Nucleus accumbens (tissue), 56 donors: Measurements from ENCODE around the gene AKAP7.
"Not testable (repeated sequence)": the region's sequence is repeated elsewhere in the genome, so short reads cannot be mapped to it uniquely, and the experiment has no call there.

Experiments used
- DNase-seq, 56 donors: peaks; one replicate each; lab custom pipeline; 2025; lab: John Stamatoyannopoulos, UW

The AKAP7 gene

DNA sequence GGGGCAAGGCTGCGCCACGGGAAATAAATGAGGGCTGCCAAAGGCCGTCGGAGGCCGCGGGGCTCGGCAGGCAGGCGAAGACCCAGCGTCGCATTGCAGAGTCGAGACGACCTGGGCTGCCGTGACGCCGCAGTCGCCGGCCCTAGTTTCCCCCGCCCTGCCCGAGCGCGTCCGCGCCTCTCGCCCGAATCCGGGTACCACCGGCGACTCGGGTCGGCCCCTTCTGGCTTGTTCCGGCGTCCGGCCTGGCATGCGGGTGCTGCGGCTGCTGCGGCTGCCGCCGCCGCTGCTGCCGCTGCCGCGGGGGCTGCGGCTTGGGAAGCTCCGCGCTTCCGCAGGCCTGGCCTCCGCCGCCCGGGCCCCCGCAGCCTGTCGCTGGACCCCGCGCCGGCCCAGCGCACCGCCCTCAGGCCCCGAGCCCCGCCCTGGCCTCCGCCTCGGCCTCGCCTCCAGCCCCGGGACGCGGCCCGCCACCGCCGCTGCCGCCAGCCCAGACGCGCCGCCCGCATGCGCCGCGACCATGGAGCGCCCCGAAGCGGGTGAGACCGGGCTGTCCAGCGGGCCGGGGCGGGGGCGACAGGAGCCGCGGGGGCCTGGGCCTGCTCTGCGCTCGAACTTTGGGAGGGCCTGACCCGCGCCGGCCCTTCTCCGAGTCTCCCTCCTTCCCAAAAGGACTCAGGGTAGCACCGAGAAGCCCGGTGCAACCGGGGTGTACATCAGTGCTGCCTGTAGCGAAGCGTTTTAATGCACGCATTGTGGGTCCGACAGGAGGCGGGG, at the start of gene AKAP7:
Gene AKAP7 (plus strand): TSS at position 224 of the 777 bp plus-strand sequence. CDS start 297 bp downstream, at position 521.
- peak in 54 of 56 donors; percentile 23 to 89 (median 76) for DNase-seq

DNA sequence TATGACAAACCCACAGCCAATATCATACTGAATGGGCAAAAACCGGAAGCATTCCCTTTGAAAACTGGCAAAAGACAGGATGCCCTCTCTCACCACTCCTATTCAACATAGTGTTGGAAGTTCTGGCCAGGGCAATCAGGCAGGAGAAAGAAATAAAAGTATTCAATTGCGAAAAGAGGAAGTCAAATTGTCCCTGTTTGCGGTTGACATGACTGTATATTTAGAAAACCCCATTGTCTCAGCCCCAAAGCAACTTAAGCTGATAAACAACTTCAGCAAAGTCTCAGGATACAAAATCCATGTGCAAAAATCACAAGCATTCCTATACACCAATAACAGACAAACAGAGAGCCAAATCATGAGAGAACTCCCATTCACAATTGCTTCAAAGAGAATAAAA, 44.9 kb upstream of the AKAP7 start:
- not testable (repeated sequence) for DNase-seq

DNA sequence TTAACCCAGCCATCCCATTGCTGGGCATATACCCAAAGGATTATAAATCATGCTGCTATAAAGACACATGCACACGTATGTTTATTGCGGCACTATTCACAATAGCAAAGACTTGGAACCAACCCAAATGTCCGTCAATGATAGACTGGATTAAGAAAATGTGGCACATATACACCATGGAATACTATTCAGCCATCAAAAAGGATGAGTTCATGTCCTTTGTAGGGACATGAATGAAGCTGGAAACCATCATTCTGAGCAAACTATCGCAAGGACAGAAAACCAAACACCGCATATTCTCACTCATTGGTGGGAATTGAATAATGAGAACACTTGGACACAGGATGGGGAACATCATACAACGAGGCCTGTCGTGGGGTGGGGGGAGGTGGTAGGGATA, 43.3 kb upstream of the AKAP7 start:
- not testable (repeated sequence) for DNase-seq

DNA sequence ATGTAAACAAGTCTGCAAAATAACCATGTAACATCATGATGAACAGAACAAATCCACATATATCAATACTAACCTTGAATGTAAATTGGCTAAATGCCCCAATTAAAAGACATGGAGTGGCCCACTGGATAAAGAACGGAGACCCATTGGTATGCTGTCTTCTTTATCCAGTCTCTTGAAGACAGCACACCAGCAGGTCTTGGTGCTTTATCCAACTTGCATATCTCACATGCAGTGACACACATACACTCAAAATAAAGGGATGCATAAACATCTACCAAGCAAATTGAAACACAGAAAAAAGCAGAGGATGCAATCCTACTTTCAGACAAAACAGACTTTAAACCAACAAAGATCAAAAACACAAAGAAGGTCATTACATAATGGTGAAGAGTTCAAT, 41.9 kb upstream of the AKAP7 start:
- no peak for DNase-seq

- DNase-seq: no peak
Observed at GRCh38 chr6:131096786-131097185, 38.5 kb upstream of the AKAP7 start.

GRCh38 chr6:131101911-131102680, 33.2 kb upstream of the AKAP7 start:
- DNase-seq: no peak

DNA sequence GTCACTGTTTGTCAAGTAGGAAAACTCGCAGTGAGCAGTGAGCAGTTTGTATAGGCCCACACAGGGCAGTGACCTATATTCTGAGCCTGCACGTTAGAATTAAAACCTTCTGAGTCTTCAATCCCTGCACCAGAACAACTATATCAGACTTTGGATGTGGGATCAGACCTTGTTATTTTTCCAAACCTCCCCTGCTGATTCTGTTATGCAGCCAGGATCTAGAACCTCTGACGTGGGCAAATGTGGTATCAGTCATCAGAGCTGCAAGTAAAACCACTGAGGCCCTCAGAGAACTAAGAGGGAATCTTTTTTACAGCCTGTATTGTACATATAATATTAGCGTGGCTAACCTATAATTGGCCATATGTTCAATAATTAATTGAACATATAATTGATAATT, 32.0 kb upstream of the AKAP7 start:
- DNase-seq: no peak

DNA sequence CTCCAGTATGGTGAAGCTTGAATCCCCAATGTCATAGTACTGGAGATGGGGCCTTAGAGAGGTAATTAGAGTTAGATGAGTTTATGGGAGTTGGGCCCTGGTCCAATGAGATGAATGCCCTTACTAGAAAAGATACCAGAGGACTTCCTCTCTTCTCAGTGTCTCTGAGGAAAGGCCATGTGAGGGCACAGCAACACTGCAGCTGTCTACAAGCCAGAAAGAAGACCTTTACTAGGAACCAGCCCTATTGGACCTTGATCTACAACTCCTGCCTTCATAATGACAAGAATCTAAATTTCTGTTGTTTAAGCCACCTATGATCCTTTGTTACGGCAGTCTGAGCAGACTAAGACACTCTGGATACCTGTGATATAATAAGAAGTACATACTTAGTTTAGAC, 31.4 kb upstream of the AKAP7 start:
- no peak for DNase-seq

DNA sequence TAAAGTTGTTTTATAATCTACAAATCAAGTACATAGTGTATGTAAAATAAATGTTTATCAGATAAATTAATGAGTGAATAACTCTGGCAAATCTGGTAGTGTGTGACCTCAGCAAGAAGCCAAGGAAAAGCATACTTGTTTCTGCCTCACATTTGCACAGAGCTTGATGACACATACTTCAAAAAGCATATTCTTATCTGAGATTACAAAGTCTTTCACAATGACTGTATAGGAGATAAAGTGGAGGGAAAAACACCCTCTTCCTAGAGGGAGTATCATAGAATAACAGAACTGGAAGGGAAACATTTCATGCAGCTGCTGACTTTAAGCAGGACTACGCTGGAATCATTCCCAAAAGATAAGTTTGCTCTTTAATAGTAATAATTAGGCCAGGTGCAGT, 28.1 kb upstream of the AKAP7 start:
- DNase-seq: no peak

- no peak for DNase-seq
Observed at GRCh38 chr6:131112249-131112648, 23.0 kb upstream of the AKAP7 start.

- no peak for DNase-seq
Observed at GRCh38 chr6:131115651-131116050, 19.6 kb upstream of the AKAP7 start.

- no peak for DNase-seq
Observed at GRCh38 chr6:131116321-131116720, 18.9 kb upstream of the AKAP7 start.

- no peak for DNase-seq
Observed at GRCh38 chr6:131116755-131117360, 18.4 kb upstream of the AKAP7 start.

- no peak for DNase-seq
Observed at GRCh38 chr6:131117878-131118277, 17.4 kb upstream of the AKAP7 start.

DNA sequence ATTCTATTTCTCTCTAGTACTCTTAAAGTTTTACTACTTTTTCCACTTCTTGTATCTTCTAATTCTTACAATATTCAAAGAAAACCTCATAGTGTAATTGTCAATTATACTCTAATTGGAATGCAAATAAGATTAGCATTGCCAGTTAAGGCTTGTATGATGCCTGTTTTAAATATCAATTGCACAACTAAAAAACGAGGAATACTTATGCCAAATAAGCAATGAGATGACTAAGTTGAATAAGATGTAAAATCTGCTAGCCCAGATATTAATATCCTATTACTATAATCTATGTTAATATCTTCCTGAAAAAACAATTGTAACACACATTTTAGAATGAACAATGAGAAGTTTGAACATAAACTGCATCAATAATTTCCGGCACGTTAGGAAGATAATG, 13.3 kb upstream of the AKAP7 start:
- no peak for DNase-seq

GRCh38 chr6:131122516-131122915, 12.8 kb upstream of the AKAP7 start:
- DNase-seq: no peak

- DNase-seq: no peak
Observed at GRCh38 chr6:131124336-131125071, 10.8 kb upstream of the AKAP7 start.

DNA sequence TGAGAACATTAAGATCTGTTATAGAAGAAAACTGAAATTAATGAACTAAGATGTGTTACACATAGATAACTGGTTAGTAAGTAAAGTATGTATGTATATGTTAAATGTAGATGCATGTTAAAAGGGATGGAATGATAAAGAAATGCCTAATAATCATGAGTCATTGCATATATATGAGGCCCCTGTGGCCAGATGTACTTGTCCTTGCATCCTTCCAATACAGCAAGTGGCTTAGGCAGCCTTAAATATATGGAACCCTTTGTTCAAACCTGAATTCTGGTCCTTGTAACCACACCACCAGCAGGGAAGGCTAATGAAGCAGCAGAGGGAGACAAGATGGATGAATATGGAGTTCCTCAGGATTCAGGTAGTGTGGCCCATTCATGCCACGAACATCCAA, 9.8 kb upstream of the AKAP7 start:
- DNase-seq: no peak

DNA sequence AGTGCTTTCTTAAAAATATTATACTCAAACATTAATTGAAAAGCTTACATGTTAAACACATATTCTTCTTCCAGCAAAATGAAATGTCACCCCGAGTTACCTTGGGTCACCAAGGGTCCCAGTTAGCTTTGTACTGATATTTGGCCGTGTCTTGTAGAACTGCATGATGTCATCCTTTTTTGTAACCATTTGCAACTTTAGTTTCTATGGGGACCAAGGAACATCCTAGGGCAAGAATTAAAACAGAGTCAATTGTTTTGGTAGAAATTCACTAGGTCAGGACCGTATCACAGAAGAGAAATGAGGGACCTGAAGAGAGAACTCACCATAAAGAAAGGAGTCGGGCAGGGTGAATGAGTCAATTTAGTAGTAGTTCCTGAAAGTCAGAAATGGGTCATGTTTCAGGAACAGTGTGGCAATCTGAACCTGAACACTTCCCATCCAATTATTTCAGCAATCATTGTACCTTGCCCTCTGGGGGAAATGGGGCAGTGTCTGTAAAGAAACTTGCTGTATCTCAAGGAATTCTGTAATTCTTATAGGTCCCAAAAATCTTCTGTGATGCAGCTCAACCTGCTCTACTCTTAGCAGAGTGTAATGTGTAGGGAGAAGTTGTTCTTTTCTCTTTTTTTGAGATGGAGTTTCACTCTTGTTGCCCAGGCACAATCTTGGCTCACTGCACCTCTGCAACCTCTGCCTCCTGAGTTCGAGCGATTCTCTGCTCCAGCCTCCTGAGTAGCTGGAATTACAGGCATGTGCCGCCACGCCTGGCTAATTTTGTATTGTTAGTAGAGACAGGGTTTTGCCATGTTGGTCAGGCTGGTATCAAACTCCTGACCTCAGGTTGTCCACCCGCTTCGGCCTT, 5.3 kb upstream of the AKAP7 start:
- DNase-seq: no peak

- DNase-seq: no peak
Observed at GRCh38 chr6:131130554-131130940, 4.7 kb upstream of the AKAP7 start.
